Endometrium (tissue), 2 donors: Measurements from ENCODE around the gene OTULIN.

Experiments used
- FAIRE-seq: peaks from 2 replicates; lab custom pipeline; 2012; peaks lifted over from hg19 to GRCh38; lab: Jason Lieb, UNC
- donor health status: control.
- donor health status: control.

The OTULIN gene

DNA sequence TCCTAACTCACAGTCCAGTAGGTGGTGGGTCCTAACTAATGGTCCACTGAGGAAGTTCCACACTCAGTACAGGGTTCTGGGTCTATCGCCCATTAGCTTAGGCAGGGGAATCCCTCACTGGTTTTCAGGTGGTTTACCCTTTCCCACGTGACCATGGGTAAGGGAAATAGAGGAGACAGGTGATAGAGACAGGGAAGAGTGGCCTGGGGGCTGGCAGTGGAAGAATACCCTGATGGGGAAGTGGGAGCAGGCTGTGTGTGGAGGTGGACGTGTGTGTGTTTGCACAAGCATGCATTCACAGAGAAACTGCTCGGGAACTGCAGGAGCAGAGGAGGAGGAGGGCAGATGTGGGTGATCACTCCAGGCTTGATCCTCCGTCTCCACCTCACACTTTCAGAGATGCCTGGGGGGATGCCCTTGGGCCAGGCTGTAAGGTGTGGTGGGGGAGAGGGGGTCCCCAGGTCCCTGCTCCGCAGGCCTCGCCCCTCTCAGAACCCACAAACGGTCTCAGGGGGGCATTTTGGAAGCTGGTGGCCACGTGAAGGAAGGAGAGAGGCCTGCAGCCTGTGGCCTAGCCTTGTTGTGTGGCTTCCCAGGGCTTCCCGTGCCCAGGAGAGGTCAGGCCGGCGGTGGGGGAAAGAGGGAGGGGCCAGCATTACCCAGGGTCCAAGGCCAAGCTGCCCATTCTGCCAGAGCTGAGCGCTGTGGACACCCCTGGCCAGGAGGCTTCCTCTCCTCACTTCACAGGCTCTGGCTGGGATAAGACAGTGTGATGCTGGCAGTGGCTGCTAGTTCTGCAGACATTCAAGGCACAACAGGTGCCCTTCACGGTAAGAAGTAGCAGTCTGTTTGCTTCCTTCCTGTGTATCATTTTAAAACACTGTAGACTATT, 80.0 kb downstream of the OTULIN start:
- FAIRE-seq, result no peak

DNA sequence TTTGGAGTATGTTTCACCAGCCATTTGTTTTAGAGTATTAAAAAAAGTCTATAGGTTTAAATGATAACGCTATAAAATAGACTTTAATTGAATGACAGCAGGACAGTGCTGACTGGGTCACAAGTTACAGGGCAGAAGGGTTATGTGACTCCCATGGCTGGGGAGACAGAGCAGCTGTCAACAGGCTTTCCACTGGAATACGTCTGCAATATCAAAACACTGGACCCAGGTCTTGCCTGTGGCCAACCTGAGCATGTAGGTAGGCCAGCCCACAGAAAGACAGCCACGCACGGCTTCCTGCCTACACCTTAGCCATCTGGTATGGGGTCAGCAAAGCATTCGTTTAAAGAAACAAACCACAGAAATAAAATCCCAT, 80.7 kb downstream of the OTULIN start:
- no peak for FAIRE-seq

DNA sequence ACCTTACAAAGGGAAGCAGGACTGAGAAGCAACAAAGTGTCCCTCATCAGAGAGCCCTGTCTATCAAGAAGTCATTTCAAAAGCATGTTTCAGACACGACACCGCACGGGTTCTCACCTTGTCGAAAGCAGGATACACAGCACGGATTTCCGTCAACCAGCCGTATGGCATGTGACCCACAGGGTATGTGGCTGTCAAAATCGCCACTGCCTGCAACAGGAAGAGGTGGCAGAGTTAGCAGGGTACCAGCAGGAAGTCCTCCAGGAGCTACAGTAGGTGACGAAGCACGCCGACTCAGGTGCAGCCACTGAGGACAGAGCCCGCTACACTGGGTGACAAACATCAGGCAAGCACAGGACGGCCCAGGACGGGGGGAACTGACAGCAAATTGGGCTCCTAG, 81.2 kb downstream of the OTULIN start:
- no peak for FAIRE-seq

DNA sequence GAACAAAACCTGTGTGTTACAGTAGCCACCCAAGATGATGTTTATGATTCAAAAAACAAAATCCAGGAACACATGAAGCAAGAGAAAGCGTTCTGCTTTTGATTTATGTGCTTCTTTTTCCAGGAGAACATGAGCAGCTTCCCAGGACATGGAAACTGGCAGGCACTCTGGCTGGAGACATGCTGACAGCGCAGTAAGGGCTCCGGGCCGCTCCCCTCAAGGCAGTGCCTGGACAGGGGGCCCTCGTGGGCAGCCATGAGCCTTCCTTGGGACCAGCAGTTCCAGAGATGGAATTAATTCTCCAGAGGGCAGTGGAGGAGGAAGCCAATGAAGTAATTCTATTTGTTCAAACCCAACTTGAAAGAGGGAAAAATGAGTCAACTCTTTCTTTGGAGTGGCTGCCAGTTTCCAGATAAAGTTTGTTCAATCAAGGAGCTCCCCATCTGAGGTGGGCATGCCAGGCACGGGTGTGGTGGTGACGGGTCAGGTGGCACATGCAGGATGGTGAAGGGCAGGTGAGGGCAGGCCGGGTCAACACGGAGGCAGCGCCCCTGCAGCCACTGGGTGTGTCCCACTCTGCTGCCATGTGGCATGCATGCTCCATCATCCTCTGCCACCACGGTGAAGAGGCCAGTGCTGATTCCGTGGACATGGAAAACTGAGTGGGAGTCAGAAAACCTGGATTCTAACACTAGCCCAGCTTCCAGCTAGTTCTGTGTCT, 83.8 kb downstream of the OTULIN start:
- FAIRE-seq, result no peak
